ENCODE results near the gene ITGAD.

ITGAD gene

DNA sequence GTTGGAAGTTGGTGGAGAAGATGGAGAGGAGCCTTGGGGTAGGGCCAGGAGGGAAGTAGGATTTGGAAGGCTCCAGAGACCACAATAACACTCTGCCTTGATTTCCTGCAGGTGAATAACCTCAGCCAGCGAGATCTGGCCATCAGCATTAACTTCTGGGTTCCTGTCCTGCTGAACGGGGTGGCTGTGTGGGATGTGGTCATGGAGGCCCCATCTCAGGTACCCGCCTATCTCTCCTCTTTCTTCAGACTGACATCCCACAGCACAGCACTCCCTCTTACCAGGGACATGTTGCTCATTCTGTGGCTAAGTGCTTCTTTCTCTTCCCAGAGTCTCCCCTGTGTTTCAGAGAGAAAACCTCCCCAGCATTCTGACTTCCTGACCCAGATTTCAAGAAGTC lies 30.1 kb downstream of the ITGAD start:
- H3K36me3 ChIP-seq (ENCODE audit: insufficient read depth, low read length) = no peaks in the 10 kb centered on the region
- TF ChIP-seq, protein P1, sequence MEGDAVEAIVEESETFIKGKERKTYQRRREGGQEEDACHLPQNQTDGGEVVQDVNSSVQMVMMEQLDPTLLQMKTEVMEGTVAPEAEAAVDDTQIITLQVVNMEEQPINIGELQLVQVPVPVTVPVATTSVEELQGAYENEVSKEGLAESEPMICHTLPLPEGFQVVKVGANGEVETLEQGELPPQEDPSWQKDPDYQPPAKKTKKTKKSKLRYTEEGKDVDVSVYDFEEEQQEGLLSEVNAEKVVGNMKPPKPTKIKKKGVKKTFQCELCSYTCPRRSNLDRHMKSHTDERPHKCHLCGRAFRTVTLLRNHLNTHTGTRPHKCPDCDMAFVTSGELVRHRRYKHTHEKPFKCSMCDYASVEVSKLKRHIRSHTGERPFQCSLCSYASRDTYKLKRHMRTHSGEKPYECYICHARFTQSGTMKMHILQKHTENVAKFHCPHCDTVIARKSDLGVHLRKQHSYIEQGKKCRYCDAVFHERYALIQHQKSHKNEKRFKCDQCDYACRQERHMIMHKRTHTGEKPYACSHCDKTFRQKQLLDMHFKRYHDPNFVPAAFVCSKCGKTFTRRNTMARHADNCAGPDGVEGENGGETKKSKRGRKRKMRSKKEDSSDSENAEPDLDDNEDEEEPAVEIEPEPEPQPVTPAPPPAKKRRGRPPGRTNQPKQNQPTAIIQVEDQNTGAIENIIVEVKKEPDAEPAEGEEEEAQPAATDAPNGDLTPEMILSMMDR (conservative IDR thresholded peaks at IDR 0.05; ENCODE audit: low read length) = no peak
- TF ChIP-seq EZH2phosphoT487 (IDR thresholded peaks at IDR 0.05; ENCODE audit: borderline replicate concordance) = no peak

DNA sequence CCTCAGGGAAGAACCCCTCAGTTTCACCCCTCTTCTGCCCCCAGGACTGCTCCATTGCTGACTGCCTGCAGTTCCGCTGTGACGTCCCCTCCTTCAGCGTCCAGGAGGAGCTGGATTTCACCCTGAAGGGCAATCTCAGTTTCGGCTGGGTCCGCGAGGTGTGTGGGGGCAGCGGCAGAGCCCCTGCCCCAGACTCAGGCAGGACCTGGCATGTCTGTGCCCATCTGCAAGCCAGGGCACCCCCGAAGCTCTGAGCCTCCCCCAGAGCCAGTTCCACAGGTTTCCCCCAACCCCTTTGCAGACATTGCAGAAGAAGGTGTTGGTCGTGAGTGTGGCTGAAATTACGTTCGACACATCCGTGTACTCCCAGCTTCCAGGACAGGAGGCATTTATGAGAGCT lies 30.7 kb downstream of the ITGAD start:
- Histone ChIP-seq H3K4me3 (ENCODE audit: low read length, poor library complexity, severe bottlenecking) (no peak overlapping the region), H3K4me1 (ENCODE audit: insufficient read depth, low read length, poor library complexity, severe bottlenecking) (peaks cover 32% of the 10 kb centered on the region), H3K9me3 (ENCODE audit: insufficient read depth, low read depth, low read length) (no peaks in the 10 kb centered on the region), H2AFZ (ENCODE audit: low read length) (no peak overlapping the region), H3K36me3 (ENCODE audit: insufficient read depth, low read length) (no peaks in the 10 kb centered on the region), H3K4me2 (ENCODE audit: low read depth, low read length, poor library complexity, severe bottlenecking) (no peak overlapping the region), H3K79me2 (ENCODE audit: insufficient read depth, low read length) (no peaks in the 10 kb centered on the region), H3F3A (ENCODE audit: low read depth) (peaks cover 3% of the 10 kb centered on the region; the same call in 1 of the 2 replicates), H3K27me3 (ENCODE audit: insufficient read depth, low read length, poor library complexity, severe bottlenecking) (no peaks in the 10 kb centered on the region), H3K9me2 (replicated peaks; ENCODE audit: low read depth, low read length) (no peaks in the 10 kb centered on the region), H4K20me1 (ENCODE audit: insufficient read depth, low read length, poor library complexity, severe bottlenecking) (no peaks in the 10 kb centered on the region), H3K9ac (ENCODE audit: low read depth, low read length, poor library complexity, severe bottlenecking) (no peak overlapping the region)
- TF ChIP-seq, protein P1 (conservative IDR thresholded peaks at IDR 0.05; ENCODE audit: low read length) = no peak
- no peak for TF ChIP-seq EZH2phosphoT487 (IDR thresholded peaks at IDR 0.05; ENCODE audit: borderline replicate concordance)

More for the DNA sequence above, 30.1 kb downstream of the ITGAD start:
- Histone ChIP-seq H3K79me2 (ENCODE audit: insufficient read depth, low read length) (no peaks in the 10 kb centered on the region), H3K4me3 (ENCODE audit: low read length, poor library complexity, severe bottlenecking) (no peak overlapping the region), H2AFZ (ENCODE audit: low read length) (no peak overlapping the region), H3K27me3 (ENCODE audit: insufficient read depth, low read length, poor library complexity, severe bottlenecking) (no peaks in the 10 kb centered on the region), H3K4me2 (ENCODE audit: low read depth, low read length, poor library complexity, severe bottlenecking) (no peak overlapping the region), H3F3A (ENCODE audit: low read depth) (peaks cover 3% of the 10 kb centered on the region; the same call in 1 of the 2 replicates), H3K9me3 (ENCODE audit: insufficient read depth, low read depth, low read length) (no peaks in the 10 kb centered on the region), H4K20me1 (ENCODE audit: insufficient read depth, low read length, poor library complexity, severe bottlenecking) (no peaks in the 10 kb centered on the region), H3K9ac (ENCODE audit: low read depth, low read length, poor library complexity, severe bottlenecking) (no peak overlapping the region), H3K4me1 (ENCODE audit: insufficient read depth, low read length, poor library complexity, severe bottlenecking) (peaks cover 32% of the 10 kb centered on the region), H3K9me2 (replicated peaks; ENCODE audit: low read depth, low read length) (no peaks in the 10 kb centered on the region)

DNA sequence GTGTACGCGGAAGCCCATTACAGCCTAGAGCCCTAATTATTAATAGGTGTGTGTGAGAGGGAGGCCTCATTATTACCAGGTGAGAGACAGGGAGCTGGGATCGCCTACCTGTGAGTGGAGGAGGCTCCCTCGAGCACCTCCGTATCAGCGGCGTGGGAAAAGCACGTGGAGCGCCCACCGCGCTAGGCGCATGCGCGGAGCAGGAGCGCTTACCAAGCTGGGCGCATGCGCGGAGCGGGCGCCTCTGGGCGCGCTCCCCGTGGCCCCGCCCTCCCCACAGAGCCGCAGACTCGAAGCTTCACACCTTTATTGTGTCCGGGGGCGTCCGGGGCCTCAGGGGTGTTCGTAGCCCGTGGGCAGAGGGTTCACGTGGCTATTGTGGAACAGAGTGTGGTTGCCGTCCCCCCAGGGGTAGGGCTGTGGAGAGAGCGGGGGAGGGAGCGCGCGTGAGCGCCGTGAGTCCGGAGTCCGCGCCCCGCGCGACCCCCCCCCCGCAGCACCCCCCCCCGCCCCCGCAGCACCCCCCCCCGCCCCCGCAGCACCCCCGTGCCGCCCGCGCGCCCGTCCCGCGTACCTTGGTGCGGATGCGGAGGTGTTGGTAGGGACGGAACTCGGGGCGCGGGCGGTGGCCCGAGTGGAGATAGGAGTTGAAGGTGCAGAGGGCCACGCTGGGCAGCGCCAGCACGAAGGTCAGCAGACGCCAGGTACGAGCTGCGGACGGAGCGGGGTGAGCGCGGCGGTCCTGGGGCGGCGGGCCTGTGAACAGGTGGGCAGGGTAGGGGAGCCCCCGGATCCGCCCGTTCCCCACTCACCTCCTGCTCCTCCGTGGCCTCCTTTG lies 34.5 kb downstream of the ITGAD start:
- TF ChIP-seq, protein P1 (conservative IDR thresholded peaks at IDR 0.05; ENCODE audit: low read length) = no peak
- no peak for TF ChIP-seq EZH2phosphoT487 (IDR thresholded peaks at IDR 0.05; ENCODE audit: borderline replicate concordance)
- Histone ChIP-seq H3K9ac (ENCODE audit: low read depth, low read length, poor library complexity, severe bottlenecking) (no peak overlapping the region), H4K20me1 (ENCODE audit: insufficient read depth, low read length, poor library complexity, severe bottlenecking) (no peaks in the 10 kb centered on the region), H3K36me3 (ENCODE audit: insufficient read depth, low read length) (no peaks in the 10 kb centered on the region), H2AFZ (ENCODE audit: low read length) (no peak overlapping the region), H3F3A (ENCODE audit: low read depth) (no peaks in the 10 kb centered on the region), H3K9me3 (ENCODE audit: insufficient read depth, low read depth, low read length) (no peaks in the 10 kb centered on the region), H3K4me3 (ENCODE audit: low read length, poor library complexity, severe bottlenecking) (no peak overlapping the region), H3K79me2 (ENCODE audit: insufficient read depth, low read length) (no peaks in the 10 kb centered on the region), H3K4me2 (ENCODE audit: low read depth, low read length, poor library complexity, severe bottlenecking) (no peak overlapping the region), H3K4me1 (ENCODE audit: insufficient read depth, low read length, poor library complexity, severe bottlenecking) (peaks cover 19% of the 10 kb centered on the region), H3K9me2 (replicated peaks; ENCODE audit: low read depth, low read length) (no peaks in the 10 kb centered on the region), H3K27me3 (ENCODE audit: insufficient read depth, low read length, poor library complexity, severe bottlenecking) (no peaks in the 10 kb centered on the region)

Measured in Loucy (cell line).